Neural cell (in vitro differentiated cells): ENCODE measurements around the gene FOXK1.

Experiments used
- CTCF ChIP-seq: fragments of 450-650 bp; IDR thresholded peaks from 2 replicates; pipeline ENCODE4 v1.5.1; 2014; ENCODE audit warnings: antibody characterized with exemption, mild to moderate bottlenecking, moderate library complexity; ENCODE audit not compliant: poor library complexity, severe bottlenecking
- RAD21 ChIP-seq: fragments of 450-650 bp; conservative IDR thresholded peaks from 2 replicates; pipeline ENCODE4 v1.6.1; 2014; ENCODE audit warnings: antibody characterized with exemption, mild to moderate bottlenecking, moderate library complexity
- TAF1 ChIP-seq: IDR thresholded peaks from 2 replicates; pipeline ENCODE4 v1.6.1; 2012; ENCODE audit warnings: low read depth

DNA sequence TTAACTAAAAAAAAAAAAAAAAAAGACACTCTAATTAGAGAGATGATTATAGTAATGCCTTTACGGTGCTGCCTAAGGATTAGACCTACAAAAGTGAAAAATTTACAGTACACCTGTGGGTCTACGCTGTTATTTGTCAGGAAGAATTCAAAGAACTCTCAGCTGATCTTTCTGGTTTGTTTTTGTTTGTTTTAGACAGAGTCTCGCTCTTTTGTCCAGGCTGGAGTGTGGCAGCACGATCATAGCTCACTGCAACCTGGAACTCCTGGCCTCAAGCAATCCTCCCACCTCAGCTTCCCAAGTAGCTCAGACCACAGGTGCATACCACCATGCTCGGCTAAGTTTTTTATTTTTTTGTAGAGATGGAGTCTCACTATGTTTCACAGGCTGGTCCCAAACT is 28.3 kb upstream of the FOXK1 start:
- TF ChIP-seq CTCF, result no peak
- no peak for TF ChIP-seq RAD21
- TF ChIP-seq TAF1, result no peak
